Peyer's patch (tissue), 4 donors: ENCODE data around the gene GNAT2.

ENCODE experiments used
- CTCF ChIP-seq, 6 experiments: fragments of 450-650 bp in 4 of 6; fragments of 200-600 bp in 2 of 6; sonication (generic) in 1 of 6; IDR thresholded peaks; one replicate each; pipeline ENCODE4 v1.5.1; 2017 to 2019; ENCODE audit warnings: antibody characterized with exemption in 6 of 6, mild to moderate bottlenecking in 3 of 6, moderate library complexity in 1 of 6
- POLR2A ChIP-seq, 2 donors: fragments of 450-650 bp; IDR thresholded peaks; one replicate each; pipeline ENCODE4 v1.5.1; 2017; ENCODE audit warnings: antibody characterized with exemption in 2 of 2, mild to moderate bottlenecking in 2 of 2, moderate library complexity in 2 of 2

- TF ChIP-seq CTCF (IDR thresholded peaks at IDR 0.05) (no peak), POLR2A (IDR thresholded peaks at IDR 0.05) (no peak)
Observed at GRCh38 chr1:109664671-109665070, 45.3 kb upstream of the GNAT2 start.
